HG03575 (cell line): ENCODE results near the gene INF2.
"Not testable (repeated sequence)": the region's sequence is repeated elsewhere in the genome, so short reads cannot be mapped to it uniquely, and the experiment has no call there.

Source experiments
- ATAC-seq: cut with Tn5 transposase; IDR thresholded peaks from one replicate; pipeline ENCODE4 v1.9.1; 2021; ENCODE audit not compliant: unreplicated experiment, insufficient number of reproducible peaks, low FRiP score; ENCODE audit errors: extremely low read depth

INF2 gene

DNA sequence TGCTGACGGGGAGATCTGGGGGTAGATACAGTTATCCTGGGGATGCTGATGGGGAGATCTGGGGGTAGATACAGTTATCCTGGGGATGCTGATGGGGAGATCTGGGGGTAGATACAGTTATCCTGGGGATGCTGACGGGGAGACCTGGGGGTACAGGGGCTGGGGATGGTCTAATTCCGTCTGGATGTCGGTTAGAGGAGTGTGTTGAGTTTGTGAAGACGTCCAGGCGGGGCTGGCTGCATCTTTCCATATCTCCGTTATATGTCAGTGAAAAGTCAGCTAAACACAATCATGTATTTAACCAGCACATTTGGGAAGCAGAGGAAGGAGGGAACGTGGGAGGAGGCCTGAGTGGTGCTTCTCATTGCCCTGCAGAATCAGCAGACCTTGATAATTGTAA, 17.3 kb upstream of the INF2 start:
- not testable (repeated sequence) for ATAC-seq

DNA sequence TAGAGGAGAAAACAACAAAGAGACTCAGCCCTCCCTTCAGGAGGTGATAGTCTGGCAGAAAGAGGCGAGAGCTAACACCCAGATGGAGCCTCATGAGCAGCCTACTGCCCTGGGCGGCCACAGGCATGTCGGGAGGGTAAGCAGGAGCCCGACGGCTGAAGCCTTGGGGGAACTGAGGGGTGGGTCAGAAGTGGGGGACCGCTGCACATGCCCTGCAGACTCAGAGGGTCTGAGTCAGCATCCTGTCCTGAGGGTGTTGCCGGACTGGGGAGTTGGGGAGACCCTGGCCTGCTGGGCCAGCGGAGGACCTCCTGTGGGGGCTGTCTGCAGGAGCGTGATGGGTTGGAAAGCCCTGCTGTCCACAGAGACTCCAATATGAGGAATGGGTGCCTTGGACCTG, 15.9 kb upstream of the INF2 start:
- no peak for ATAC-seq

DNA sequence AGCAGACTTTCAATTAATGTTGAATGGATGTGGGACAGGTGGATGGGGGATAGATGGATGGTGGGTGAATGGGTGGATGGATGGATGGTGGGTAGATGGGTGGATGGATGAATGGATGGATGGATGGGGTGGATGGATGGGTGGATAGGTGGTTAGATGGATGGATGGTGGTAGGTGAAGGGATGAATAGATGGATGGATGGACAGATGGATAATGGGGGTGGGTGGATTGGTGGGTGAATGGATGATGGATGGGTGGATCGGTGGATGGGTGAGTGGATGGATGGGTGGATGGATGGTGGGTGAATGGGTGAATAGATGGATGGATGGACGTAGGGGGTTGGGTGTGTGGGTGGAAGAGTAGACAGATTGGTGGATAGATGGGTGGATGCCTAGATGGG, 14.0 kb upstream of the INF2 start:
- no peak for ATAC-seq

DNA sequence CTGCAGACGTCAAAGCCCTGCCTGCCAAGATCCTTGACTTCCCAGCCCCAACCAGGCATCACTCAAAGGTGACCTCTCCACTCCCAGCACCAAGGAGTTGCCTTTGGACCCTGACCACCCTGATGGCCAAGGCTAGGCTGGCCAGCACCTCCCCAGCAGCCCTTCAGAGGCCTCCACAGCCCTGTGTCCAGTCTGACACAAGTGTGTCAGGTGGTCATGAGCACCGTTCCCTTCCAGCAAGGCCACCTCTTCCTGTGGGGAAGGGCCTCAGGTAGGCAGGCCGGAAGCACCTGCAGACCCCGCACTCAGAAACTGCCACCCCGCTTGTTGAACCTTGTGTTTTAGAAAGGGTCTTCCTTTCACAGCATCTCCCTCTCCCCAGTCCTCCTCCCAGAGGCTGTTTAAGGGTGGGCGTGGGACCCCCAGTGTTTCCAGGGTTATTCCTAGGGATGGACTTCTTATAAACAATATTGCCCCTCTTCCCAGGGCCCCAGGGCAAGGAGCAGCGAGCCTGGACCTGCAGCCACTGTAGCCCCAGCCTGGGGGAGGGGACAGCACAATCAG, 13.2 kb upstream of the INF2 start:
- no peak for ATAC-seq

DNA sequence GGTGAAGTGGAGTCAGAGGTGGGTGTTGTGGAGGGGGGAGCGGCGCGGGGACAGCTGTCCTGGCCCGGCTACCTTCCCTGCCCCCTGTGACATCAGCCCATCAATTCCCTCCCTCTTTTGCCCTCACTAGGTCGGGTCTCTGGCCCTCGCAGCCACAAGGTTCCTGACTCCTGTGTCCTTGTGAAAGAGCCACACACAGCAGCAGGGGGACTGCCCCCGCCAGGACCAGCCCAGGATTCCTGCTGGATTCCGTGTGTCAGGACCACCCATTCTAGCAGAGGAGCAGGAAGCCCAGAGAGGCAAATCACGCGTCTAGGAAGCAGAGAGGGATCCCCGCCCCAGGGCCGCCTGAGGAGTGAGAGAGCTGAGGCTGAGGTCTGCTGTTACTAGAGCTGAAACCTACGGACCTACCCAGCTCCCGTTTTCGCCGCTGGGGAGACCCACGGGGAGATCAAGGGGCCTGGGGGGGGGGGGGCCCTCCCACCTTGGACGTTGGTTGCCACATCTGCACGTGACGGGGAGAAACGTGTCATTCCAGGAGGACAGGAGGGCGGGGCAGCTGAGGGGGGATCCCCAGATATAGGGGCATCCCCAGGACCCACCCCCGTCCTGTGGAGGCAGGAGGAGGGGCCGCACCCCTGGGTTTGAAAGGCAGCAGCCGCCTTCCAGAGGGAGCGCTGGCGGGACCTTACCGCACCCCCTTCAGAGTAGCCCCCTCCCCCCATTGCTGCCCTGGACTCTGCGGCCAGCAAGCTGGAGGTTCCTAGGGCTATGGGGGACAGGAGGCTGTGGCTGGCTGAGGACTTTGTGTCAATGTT, 12.5 kb upstream of the INF2 start:
- no peak for ATAC-seq

DNA sequence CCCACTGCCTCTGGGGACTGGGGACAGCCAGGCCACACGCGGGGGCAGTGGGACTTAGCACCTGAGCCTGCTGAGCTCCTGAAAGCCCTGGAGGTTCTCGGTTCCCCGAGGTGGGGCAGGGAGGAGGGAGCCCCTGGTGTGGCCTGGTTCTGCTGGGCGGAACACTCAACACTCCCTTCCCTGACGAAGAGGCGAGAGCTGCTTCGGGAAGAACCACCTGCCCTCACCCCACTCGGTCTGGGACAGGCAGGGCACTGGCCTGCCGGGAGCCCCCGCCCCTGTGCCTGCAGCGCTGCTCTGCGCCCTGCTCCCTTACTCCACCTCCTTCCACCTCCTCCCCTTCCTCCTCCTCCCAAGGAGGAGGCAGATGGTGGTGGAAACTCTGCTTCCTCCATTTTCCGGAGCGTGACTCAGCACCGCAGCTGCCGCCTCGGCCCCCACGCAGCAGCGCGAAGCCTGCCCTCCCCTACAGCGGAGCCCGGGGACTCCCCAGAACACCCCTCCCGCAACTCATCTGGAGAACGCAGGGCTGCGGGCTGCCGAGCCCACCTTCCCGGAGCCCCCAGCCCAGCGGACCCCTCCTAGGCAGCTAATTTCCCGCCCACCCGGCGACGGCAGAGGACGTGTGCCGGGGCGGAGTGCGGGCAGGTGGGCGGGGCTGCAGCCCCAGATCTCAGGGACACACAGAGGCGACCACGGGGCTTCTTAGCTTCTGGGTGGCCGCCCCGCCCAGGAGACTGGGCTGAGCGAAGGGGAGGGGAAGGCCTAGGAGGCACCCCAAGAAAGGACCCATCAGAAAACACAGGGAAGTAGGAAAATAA, 11.7 kb upstream of the INF2 start:
- ATAC-seq, result no peak

DNA sequence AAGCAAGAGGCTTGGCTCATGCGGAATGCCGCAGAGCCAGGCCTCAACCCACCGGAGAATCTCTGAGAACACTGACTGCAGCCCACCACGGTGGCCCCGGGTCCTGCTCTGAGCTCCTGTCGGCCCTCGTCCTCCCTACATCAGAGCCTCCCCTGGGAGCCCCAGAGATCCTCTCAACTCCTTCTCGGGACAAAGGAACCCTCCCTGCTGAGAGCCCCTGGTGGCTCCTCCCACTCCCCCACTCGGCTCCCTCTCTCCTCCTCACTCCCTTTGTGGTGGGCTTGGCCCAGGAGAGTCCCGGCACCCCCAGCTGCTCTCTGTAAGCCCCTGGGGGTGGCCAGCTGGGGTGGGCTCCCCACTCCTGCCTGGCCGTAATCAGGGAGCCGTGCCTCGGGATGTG, 11.1 kb upstream of the INF2 start:
- ATAC-seq, result no peak

DNA sequence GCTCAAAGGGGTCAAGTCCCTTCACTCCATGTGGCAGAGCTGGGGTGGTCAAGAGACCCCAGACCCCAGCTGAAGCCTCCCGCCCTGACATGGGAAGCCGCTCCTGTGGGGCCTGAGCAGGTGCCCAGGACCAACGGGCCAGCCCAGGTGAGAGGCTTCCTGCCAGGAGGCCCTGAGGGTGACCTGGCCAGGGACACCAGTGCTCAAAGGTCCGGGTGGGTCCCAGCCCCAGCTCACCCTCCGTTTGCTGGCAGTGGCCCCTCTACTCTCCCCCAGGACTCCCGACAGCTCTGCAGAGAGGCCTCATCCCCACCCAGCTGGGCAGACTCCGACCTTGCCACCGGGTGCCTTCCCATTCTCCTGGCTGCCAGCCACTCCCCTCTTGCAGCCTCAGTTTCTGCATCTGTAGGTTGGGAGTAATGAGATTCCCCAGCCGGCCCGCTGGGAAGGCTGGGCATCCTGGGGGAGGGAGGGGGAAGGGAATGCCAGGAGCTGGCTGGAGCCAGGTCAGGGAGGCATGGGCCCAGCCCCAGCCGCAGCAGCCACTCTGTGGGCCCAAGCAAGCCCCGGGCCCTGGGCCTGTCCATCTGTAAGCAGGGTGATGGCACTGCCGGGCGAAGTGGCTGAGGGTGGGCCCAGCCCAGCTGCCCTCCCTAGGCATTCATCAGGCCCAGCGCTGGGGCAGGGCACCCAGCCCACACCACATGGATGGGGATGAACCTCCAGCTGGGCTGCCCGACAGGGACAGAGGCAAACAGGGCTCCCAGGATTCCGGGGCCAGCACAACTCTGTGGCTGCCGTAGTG, 10.3 kb upstream of the INF2 start:
- ATAC-seq, result no peak

DNA sequence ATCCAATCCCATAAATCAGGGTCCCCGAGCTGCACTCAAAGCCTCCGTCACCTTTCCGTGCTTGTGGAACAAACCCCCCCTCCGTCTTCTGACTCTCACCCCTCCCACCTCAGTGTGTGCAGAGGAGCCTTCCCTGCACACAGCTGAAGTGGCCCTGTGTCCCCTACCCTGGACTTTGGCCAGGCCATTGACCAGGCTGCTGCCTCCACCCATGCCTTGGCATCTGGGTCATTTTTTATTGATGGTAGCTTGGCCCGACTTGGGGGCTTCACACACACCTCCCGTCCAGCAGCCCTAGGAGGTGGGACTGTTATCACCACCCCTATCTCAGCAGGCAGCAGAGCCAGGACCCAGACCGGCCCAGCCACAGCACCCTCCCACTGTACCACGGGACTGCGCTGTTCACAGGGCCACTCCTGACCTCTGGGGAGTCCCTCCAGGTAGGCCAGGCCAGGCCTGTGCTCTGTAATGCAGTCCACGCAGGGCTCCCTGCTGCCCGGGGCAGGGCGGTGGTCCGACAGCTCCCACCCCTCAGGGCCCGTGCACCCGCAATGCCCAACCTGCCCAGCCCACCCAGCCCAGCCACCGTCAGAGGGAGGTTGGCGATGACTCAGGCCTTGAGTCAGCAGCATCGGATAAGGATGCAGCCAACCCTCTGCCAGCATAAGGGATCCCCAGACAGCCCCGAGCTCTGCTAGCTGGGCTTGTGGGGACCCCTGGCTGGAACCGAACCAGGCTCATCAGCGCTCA, 9.2 kb upstream of the INF2 start:
- no peak for ATAC-seq

DNA sequence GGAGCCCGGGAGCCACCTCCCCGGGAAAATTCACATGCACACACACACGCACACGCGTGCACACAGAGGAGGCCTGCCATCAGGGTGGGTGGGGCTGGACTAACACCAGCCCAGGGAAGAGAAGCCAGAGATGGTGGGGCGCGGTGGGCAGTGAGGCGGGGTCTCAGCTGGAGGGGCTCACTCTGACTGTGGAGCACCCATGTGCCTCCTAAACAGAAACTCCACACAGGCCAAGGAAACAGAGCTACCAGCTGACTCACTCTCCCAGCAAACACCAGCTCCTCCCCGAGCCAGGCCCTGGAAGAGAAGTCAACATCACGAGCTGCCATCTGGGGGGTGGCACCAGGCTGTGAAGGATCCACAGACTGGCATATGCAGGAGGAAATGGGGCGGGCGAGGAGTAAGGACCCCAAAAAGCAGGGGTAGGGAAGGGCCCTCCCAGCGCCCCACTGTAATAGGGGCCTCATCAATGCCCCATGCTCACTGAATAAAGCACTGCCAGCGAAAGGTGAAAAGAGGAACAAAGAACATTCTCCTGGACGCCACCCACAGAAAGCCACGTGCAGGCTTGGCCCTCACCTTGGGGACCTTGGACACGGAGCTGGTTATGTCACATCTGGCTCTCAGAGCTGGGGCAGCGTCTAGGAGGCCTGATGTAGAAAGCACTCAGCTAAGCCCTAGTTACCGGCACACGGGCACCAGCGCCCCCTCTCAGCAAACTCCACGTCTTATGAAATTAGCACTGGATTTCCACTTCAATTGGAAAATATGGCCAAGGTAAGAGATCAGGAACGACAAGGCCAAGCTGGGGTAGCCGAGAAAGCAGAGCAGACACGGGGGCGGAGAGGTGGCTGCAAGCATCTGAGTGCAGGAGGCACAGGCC, 8.4 kb upstream of the INF2 start:
- no peak for ATAC-seq

DNA sequence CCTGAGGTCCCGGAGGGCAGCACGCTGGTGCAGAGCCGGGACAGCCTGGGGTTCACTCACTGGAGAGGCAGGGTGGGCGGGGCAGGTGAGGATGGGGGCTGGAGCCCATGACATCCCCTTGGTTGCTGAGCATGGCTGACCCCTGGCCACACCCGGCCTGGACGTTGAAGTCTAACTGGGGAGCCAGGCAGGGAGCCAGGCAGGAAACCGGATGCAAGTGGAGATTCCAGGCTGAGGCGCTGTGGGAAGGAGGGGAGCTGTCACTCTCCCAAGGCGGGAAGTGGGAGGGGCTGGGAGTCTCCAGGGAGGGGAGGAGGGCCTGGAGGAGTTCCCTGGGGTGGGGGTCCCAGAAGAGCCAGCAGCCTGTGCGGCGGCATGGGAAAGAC, 7.7 kb upstream of the INF2 start:
- no peak for ATAC-seq

DNA sequence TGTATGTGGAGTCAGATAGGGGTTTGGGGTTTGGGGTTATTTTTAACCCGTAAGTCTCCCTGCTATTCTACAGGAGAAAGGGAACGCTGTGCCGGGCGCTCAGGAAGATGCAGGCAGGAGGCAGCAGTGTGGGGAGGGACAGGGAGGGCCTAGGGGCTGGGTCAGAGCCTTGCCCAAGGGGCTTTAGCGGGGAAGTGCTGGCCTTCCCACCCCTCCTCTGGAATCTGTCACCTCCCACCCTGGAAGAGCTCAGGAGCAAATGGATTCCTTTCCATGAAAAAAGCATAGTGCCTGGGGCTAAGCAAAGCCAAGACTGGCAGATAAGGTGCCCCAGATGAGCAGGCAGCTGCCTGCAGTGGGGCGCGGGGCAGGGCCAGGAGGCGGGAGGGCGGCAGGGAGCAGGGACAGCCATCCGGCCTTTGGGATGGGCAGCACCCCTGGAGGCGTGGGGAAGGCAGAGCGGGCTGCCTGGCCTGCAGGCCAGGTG, 7.3 kb upstream of the INF2 start:
- ATAC-seq, result no peak

DNA sequence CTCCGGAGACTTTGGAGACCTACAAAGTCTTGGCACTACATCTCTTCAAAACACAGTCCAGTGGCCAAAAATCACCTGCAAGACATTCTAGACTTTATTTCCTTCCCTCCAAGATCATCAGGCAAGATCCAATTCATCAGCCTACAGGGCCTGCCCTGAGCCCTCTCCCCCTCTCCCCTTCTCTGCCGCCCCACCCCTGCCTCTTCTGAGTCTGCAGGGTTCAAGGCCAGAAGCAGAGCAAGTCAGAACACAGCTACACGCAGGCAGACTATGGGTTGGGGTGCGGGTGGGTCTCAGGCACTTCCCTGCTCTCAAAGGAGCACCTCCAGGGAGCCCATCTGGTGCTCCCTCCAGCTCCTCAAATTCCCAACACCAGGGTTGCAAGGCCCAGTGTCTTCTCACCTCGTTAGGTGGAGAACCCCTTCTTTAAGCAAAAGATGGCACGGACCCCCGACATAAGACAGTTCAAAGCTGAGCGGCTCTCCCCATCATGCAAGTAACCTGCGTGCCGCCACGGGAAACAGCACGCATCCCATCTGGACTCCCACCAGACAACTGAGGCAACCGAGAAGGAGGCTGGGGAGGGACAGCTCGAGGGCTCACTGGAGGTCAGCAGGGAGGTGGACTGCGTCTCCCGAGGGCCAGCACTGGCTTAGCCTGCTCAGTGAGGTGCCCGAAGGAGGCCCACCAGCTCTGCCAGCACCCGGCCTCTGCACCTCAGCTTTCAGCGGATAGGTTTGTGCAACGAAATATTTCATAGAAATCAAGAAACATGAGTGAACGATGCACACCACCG, 5.6 kb upstream of the INF2 start:
- no peak for ATAC-seq

DNA sequence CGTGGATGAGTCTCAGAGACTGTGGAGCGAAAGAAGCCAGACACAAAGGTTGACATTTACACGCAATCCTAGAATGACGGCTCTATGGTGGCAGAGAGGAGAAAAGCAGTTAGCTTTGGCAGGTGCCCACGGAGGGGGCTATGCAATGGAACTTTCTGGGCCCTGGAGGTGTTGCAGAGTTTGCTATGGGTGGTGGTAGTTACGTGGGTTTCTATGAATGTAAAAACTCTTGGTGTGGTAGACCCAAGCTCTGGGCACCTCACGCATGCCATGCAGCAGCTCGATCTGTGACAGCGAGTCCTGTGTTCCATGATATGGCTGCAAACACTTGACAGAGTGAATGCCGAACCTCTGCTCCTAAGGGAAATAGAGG, 5.0 kb upstream of the INF2 start:
- ATAC-seq, result no peak

DNA sequence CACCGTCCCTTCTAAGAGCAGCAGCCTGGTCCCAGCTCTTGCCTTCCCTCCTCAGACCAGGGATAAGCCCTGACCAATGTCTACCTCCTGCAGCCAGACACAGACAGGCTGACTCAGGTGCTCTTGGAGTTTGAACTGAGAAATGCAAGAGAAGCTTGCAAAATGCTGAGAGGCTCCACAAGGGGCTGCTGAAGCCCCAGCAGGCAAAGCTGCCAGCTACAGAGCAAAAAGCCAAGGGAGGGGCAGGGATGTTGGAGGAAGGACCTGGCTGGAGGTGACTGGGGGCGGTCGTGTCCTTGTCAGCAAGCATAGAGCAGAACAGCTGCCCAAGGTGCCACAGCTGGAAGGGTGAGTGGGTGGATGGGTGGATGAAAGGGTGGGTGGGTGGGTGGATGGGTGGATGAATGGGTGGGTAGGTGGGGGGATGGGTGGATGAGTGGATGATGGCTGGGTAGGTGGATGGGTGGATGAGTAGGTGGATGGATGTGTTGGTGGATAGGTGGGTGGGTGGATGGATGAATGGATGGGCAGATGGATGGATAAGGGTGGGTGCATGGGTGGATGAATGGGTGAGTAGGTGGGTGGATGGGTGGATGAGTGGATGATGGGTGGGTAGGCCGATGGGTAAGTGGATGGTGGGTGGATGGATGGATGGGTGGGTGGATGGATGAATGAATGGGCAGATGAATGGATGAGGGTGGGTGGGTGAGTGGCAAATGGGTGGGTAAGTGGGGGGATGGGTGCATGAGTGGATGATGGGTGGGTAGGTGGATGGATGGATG, 4.0 kb upstream of the INF2 start:
- ATAC-seq, result no peak

DNA sequence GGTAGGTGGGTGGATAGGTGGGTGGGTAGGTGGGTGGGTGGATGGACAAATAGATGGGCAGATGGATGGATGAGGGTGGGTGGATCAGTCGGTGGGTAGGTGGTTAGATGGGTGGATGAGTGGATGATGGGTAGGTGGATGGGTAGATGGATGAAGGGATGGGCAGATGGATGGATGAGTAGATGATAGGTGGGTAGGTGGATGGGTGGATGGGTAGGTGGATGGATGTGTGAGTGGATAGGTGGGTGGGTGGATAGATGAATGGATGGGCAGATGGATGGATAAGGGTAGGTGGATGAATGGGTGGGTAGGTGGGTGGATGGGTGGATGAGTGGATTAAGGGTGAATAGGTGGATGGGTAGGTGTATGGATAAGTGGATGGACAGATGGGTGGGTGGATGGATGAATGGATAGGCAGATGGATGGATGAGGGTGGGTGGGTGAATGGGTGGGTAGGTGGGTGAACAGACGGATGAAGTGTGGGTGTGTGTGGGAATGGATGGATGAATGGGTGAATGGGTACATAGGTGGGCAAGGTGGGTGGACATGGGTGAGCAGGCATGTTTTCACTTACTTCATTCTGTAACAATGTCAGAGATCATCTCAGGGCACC, 3.3 kb upstream of the INF2 start:
- no peak for ATAC-seq
